GM13976 (cell line): Measurements from ENCODE around the gene COPS3.

Experiments used
- DNase-seq: peaks from one replicate; pipeline ENCODE4 v3.0.0; 2012; ENCODE audit warnings: low spot score
- CTCF ChIP-seq: IDR thresholded peaks from 2 replicates; pipeline ENCODE4 v1.5.1; 2012; ENCODE audit warnings: borderline replicate concordance, mild to moderate bottlenecking; ENCODE audit not compliant: insufficient read depth; ENCODE audit errors: extremely low read depth, missing control alignments, control extremely low read depth
- in situ Hi-C: fragments of 300-500 bp; cut with MboI; formaldehyde crosslinking; loops from one replicate; pipeline ENCODE4 v1.12.0; 2022; ENCODE audit warnings: low sequenced_read_pairs, mixed read lengths, inconsistent platforms; ENCODE audit not compliant: unreplicated experiment

Gene COPS3

GRCh38 chr17:17236295-17237025 is 44.6 kb downstream of the COPS3 start:
- TF ChIP-seq CTCF, result no peak
- no peak for DNase-seq
- in situ Hi-C loops, result no loop called here

GRCh38 chr17:17235212-17236174 is 45.6 kb downstream of the COPS3 start:
- in situ Hi-C loops, result no loop called here
- no peak for DNase-seq
- TF ChIP-seq CTCF, result no peak

- no peak for TF ChIP-seq CTCF
- in situ Hi-C loops, result no loop called here
- DNase-seq, result no peak
Observed at GRCh38 chr17:17232303-17232621, 48.8 kb downstream of the COPS3 start.

- DNase-seq, result no peak
- in situ Hi-C loops, result no loop called here
Observed at GRCh38 chr17:17231621-17232302, 49.3 kb downstream of the COPS3 start.

GRCh38 chr17:17229416-17230384 is 51.3 kb downstream of the COPS3 start:
- DNase-seq, result no peak
- TF ChIP-seq CTCF, result no peak
- in situ Hi-C loops, result no loop called here

More at GRCh38 chr17:17231621-17232302, 49.3 kb downstream of the COPS3 start:
- TF ChIP-seq CTCF, result no peak
